ENCODE data around the gene TAC4. TPM values are rescaled to one million over a fixed set of nuclear protein-coding genes. Genes with fewer than 3 reads are reported as not detected.

The TAC4 gene
- total and polyA plus RNA-seq, 4 donors: not detected

GRCh38 chr17:49886036-49886435 lies 38.2 kb upstream of the TAC4 start:
- H3K36me3 ChIP-seq (ENCODE audit: control insufficient read depth in 4 of 4, insufficient read depth in 3 of 4, low read depth in 1 of 4, low read length in 3 of 4): no peaks in the 10 kb centered on the region
- no peak overlapping the region for H3K4me3 ChIP-seq (ENCODE audit: low read depth in 1 of 3, low read length in 3 of 3)
- H3K27me3 ChIP-seq (ENCODE audit: control insufficient read depth in 4 of 4, insufficient read depth in 4 of 4, low read length in 3 of 4): peaks cover 0 to 6% (median 0%) of the 10 kb centered on the region in 4 donors
- H3K9ac ChIP-seq (ENCODE audit: low read depth in 1 of 2, low read length in 2 of 2): no peak overlapping the region
- H3K4me1 ChIP-seq (ENCODE audit: control insufficient read depth in 4 of 4, insufficient read depth in 4 of 4, low read length in 3 of 4): no peaks in the 10 kb centered on the region
- H3K27ac ChIP-seq (ENCODE audit: low read depth in 1 of 2, low read length in 2 of 2): no peak overlapping the region
- TF ChIP-seq MAX (IDR thresholded peaks at IDR 0.05): no peak
- no peak for TF ChIP-seq RXRA (IDR thresholded peaks at IDR 0.05)
- no peak for TF ChIP-seq FOXA1 (IDR thresholded peaks at IDR 0.05)
- H3K9me3 ChIP-seq (ENCODE audit: control insufficient read depth in 4 of 4, low read length in 3 of 4): no peaks in the 10 kb centered on the region
- DNase-seq (ENCODE audit: low spot score): no peak
- WGBS: 85% methylated on average over 5 of the region's 5 CpGs

DNA sequence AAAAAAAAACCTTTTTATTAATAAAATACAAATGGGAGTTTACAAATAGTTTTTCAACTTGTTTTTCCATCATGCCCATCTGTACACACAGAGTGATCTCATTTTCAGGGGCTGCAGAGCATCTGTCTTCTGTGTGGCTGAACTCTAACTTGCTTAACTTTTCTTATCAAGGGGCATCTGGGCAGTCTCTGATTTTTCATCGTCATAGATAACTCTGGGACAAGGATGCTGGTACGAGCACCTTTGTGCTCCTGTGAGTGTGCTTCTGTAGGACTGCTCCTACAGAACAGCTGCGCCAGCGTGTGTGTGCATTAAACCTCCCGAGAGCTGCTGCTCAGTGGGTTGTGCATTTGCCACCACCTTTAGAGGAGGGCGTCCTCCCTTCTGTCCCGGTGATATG lies 34.6 kb upstream of the TAC4 start:
- Histone ChIP-seq H3K4me3 (ENCODE audit: low read depth in 1 of 3, low read length in 3 of 3) (no peak overlapping the region), H3K9ac (ENCODE audit: low read depth in 1 of 2, low read length in 2 of 2) (no peak overlapping the region), H3K27me3 (ENCODE audit: control insufficient read depth in 4 of 4, insufficient read depth in 4 of 4, low read length in 3 of 4) (peaks cover 0 to 6% (median 0%) of the 10 kb centered on the region in 4 donors), H3K9me3 (ENCODE audit: control insufficient read depth in 4 of 4, low read length in 3 of 4) (no peaks in the 10 kb centered on the region), H3K27ac (ENCODE audit: low read depth in 1 of 2, low read length in 2 of 2) (no peak overlapping the region), H3K36me3 (ENCODE audit: control insufficient read depth in 4 of 4, insufficient read depth in 3 of 4, low read depth in 1 of 4, low read length in 3 of 4) (no peaks in the 10 kb centered on the region), H3K4me1 (ENCODE audit: control insufficient read depth in 4 of 4, insufficient read depth in 4 of 4, low read length in 3 of 4) (peaks cover 0 to 7% (median 4%) of the 10 kb centered on the region in 4 donors)
- no peak for DNase-seq (ENCODE audit: low spot score)
- WGBS: 46% methylated on average over 7 of the region's 7 CpGs
- TF ChIP-seq TAF1 (conservative IDR thresholded peaks at IDR 0.05) (no peak), HNF4G (IDR thresholded peaks at IDR 0.05) (no peak), EGR1 (IDR thresholded peaks at IDR 0.05; ENCODE audit: low read depth in 2 of 2) (no peak), HNF4A (conservative IDR thresholded peaks at IDR 0.05) (no peak), GABPA (IDR thresholded peaks at IDR 0.05 in 1 of 2, conservative IDR thresholded peaks at IDR 0.05 in 1 of 2) (no peak), JUND (IDR thresholded peaks at IDR 0.05) (no peak), FOXA2 (IDR thresholded peaks at IDR 0.05) (no peak), RXRA (IDR thresholded peaks at IDR 0.05) (no peak), MAX (IDR thresholded peaks at IDR 0.05) (no peak), NR2F2 (IDR thresholded peaks at IDR 0.05) (no peak), FOXA1 (IDR thresholded peaks at IDR 0.05) (no peak), CTCF (IDR thresholded peaks at IDR 0.05; ENCODE audit: low read depth, low read length, missing input control) (no peak), SP1 (IDR thresholded peaks at IDR 0.05) (no peak), YY1 (IDR thresholded peaks at IDR 0.05) (no peak), RAD21 (IDR thresholded peaks at IDR 0.05) (no peak)
- TF ChIP-seq, protein P1, sequence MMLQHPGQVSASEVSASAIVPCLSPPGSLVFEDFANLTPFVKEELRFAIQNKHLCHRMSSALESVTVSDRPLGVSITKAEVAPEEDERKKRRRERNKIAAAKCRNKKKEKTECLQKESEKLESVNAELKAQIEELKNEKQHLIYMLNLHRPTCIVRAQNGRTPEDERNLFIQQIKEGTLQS (IDR thresholded peaks at IDR 0.05): no peak
- TF ChIP-seq, protein P2, sequence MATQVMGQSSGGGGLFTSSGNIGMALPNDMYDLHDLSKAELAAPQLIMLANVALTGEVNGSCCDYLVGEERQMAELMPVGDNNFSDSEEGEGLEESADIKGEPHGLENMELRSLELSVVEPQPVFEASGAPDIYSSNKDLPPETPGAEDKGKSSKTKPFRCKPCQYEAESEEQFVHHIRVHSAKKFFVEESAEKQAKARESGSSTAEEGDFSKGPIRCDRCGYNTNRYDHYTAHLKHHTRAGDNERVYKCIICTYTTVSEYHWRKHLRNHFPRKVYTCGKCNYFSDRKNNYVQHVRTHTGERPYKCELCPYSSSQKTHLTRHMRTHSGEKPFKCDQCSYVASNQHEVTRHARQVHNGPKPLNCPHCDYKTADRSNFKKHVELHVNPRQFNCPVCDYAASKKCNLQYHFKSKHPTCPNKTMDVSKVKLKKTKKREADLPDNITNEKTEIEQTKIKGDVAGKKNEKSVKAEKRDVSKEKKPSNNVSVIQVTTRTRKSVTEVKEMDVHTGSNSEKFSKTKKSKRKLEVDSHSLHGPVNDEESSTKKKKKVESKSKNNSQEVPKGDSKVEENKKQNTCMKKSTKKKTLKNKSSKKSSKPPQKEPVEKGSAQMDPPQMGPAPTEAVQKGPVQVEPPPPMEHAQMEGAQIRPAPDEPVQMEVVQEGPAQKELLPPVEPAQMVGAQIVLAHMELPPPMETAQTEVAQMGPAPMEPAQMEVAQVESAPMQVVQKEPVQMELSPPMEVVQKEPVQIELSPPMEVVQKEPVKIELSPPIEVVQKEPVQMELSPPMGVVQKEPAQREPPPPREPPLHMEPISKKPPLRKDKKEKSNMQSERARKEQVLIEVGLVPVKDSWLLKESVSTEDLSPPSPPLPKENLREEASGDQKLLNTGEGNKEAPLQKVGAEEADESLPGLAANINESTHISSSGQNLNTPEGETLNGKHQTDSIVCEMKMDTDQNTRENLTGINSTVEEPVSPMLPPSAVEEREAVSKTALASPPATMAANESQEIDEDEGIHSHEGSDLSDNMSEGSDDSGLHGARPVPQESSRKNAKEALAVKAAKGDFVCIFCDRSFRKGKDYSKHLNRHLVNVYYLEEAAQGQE (IDR thresholded peaks at IDR 0.05): no peak
- TF ChIP-seq, protein P3, sequence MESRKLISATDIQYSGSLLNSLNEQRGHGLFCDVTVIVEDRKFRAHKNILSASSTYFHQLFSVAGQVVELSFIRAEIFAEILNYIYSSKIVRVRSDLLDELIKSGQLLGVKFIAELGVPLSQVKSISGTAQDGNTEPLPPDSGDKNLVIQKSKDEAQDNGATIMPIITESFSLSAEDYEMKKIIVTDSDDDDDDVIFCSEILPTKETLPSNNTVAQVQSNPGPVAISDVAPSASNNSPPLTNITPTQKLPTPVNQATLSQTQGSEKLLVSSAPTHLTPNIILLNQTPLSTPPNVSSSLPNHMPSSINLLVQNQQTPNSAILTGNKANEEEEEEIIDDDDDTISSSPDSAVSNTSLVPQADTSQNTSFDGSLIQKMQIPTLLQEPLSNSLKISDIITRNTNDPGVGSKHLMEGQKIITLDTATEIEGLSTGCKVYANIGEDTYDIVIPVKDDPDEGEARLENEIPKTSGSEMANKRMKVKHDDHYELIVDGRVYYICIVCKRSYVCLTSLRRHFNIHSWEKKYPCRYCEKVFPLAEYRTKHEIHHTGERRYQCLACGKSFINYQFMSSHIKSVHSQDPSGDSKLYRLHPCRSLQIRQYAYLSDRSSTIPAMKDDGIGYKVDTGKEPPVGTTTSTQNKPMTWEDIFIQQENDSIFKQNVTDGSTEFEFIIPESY (IDR thresholded peaks at IDR 0.05): no peak
